GM12878 (cell line): ENCODE results near the gene RIIAD1. TPM values are rescaled to one million over a fixed set of nuclear protein-coding genes. Genes with fewer than 3 reads are reported as not detected.

Source experiments
- ATAC-seq: fragments of 200-7000 bp; cut with Tn5 transposase; 3 replicates; pipeline ENCODE4 v1.9.1; 2020; ENCODE audit warnings: mild to moderate bottlenecking, moderate library complexity
- BruUV-seq: library from RNA; stranded (reverse); fragments of 400-500 nt; replicated peaks from 2 replicates; lab custom pipeline; 2021; lab: Mats Ljungman, UMichigan
- CTCF ChIA-PET: fragments of 300-600 bp; sonication (Branson Sonifier 250); formaldehyde crosslinking; extraction: SDS; loops from one replicate; lab custom pipeline; 2021; ENCODE audit warnings: inconsistent platforms; lab: Yijun Ruan, JAX
- POLR2A ChIA-PET: fragments of 350-600 bp; formaldehyde crosslinking; extraction: SDS; loops from one replicate; lab custom pipeline; 2021; ENCODE audit warnings: inconsistent platforms; lab: Charles Lee
- RAD21 ChIA-PET: fragments of 300-600 bp; sonication (Branson Sonifier 250); formaldehyde crosslinking; loops from one replicate; lab custom pipeline; 2023; ENCODE audit warnings: antibody characterized with exemption; ENCODE audit not compliant: unreplicated experiment; lab: Charles Lee
- SMC1A ChIA-PET: fragments of 300-600 bp; sonication (Branson Sonifier 250); formaldehyde crosslinking; loops from one replicate; lab custom pipeline; 2023; ENCODE audit not compliant: unreplicated experiment, uncharacterized antibody; lab: Charles Lee
- DNase-seq: peaks from one replicate; pipeline ENCODE4 v3.0.0-alpha.2; 2011; ENCODE audit warnings: low read depth, low spot score
- FAIRE-seq: peaks from 3 replicates; lab custom pipeline; 2011; peaks lifted over from hg19 to GRCh38; lab: Jason Lieb, UNC
- H2AFZ ChIP-seq: 2 replicates; pipeline ENCODE4 v1.6.0; 2011; ENCODE audit warnings: low read depth, low read length, control low read depth; ENCODE audit not compliant: control insufficient read depth
- H3K27ac ChIP-seq: 2 replicates; pipeline ENCODE4 v1.5.1; 2011; ENCODE audit warnings: control low read depth; ENCODE audit not compliant: control insufficient read depth, insufficient read depth
- H3K27me3 ChIP-seq, 2 experiments: replicated peaks in 1 of 2; 2 replicates each; pipeline versions ENCODE4 v1.6.0 to v1.6.1; 2011; ENCODE audit warnings: low read length in 1 of 2; ENCODE audit not compliant: control insufficient read depth in 2 of 2, insufficient read depth in 2 of 2
- H3K36me3 ChIP-seq, 2 experiments: 2 replicates each; pipeline ENCODE4 v1.5.1; 2011; ENCODE audit warnings: low read length in 1 of 2; ENCODE audit not compliant: control insufficient read depth in 2 of 2, insufficient read depth in 2 of 2
- H3K4me1 ChIP-seq: 2 replicates; pipeline ENCODE4 v1.6.1; 2011; ENCODE audit warnings: mild to moderate bottlenecking, low read length, moderate library complexity, mixed read lengths; ENCODE audit not compliant: control insufficient read depth, insufficient read depth
- H3K4me2 ChIP-seq: 2 replicates; pipeline ENCODE4 v1.6.0; 2011; ENCODE audit warnings: control low read depth; ENCODE audit not compliant: control insufficient read depth, insufficient read depth
- H3K4me3 ChIP-seq: fragments of 200-600 bp; sonication (generic); 2 replicates; pipeline ENCODE4 v1.5.1; 2016
- H3K79me2 ChIP-seq: 2 replicates; pipeline ENCODE4 v1.6.0; 2011; ENCODE audit warnings: low read length; ENCODE audit not compliant: control insufficient read depth, insufficient read depth
- H3K9ac ChIP-seq: 2 replicates; pipeline ENCODE4 v1.8.0; 2011; ENCODE audit warnings: low read length, control low read depth, mixed read lengths; ENCODE audit not compliant: control insufficient read depth, insufficient read depth
- H3K9me3 ChIP-seq: replicated peaks from 3 replicates; pipeline ENCODE4 v1.5.1; 2011; ENCODE audit warnings: mild to moderate bottlenecking, low read length; ENCODE audit not compliant: control insufficient read depth, insufficient read depth
- H4K20me1 ChIP-seq: 2 replicates; pipeline ENCODE4 v1.6.0; 2011; ENCODE audit not compliant: control insufficient read depth, insufficient read depth
- CHD4 ChIP-seq: fragments of 200-600 bp; sonication (generic); IDR thresholded peaks from 2 replicates; pipeline ENCODE4 v1.6.1; 2016; ENCODE audit warnings: mild to moderate bottlenecking
- FOS ChIP-seq: IDR thresholded peaks from 3 replicates; pipeline ENCODE4 v1.6.1; 2011; ENCODE audit warnings: borderline replicate concordance; ENCODE audit not compliant: insufficient read length; ENCODE audit errors: extremely low read depth
- FOXK2 ChIP-seq: fragments of 450-650 bp; IDR thresholded peaks from 2 replicates; pipeline ENCODE4 v1.6.1; 2017; ENCODE audit warnings: mild to moderate bottlenecking, moderate library complexity
- HDAC6 ChIP-seq: fragments of 200-600 bp; sonication (generic); IDR thresholded peaks from one replicate; pipeline ENCODE4 v1.8.0; 2017; ENCODE audit warnings: antibody characterized with exemption; ENCODE audit not compliant: unreplicated experiment
- KLF5 ChIP-seq: fragments of 450-650 bp; IDR thresholded peaks from 2 replicates; pipeline ENCODE4 v1.6.1; 2014; ENCODE audit warnings: mild to moderate bottlenecking; ENCODE audit not compliant: partially characterized antibody
- MEF2B ChIP-seq: fragments of 450-650 bp; IDR thresholded peaks from 2 replicates; pipeline ENCODE4 v1.6.1; 2018; ENCODE audit warnings: mild to moderate bottlenecking, moderate library complexity; ENCODE audit not compliant: partially characterized antibody, poor library complexity, severe bottlenecking
- MYC ChIP-seq: IDR thresholded peaks from 2 replicates; pipeline ENCODE4 v1.6.1; 2011; ENCODE audit warnings: mild to moderate bottlenecking, low read length, moderate library complexity, inconsistent platforms; ENCODE audit not compliant: insufficient read depth, insufficient replicate concordance, insufficient read length, severe bottlenecking
- SMC3 ChIP-seq: IDR thresholded peaks from 2 replicates; pipeline ENCODE4 v1.6.1; 2011; ENCODE audit warnings: low read length, improper control_type of control experiment, borderline replicate concordance
- SP1 ChIP-seq: IDR thresholded peaks from one replicate; pipeline ENCODE4 v1.6.1; 2011; ENCODE audit warnings: low read depth, low read length
- ZNF24 ChIP-seq: fragments of 450-650 bp; IDR thresholded peaks from 2 replicates; pipeline ENCODE4 v1.6.1; 2017; ENCODE audit warnings: antibody characterized with exemption, mild to moderate bottlenecking
- WGBS: methylation state at CpG from one replicate; pipeline ENCODE4 v1.1.6; 2016; ENCODE audit warnings: low lambda C conversion rate; ENCODE audit not compliant: insufficient replicate concordance, insufficient coverage; ENCODE audit errors: missing lambda C conversion rate; 5-methylcytosine and 5-hydroxymethylcytosine counted together
- in situ Hi-C: fragments of 300-500 bp; cut with MboI; formaldehyde crosslinking; loops from 9 replicates; pipeline ENCODE4 v1.14.3; 2018; ENCODE audit warnings: mixed read lengths
- intact Hi-C: fragments of 100-400 bp; cut with micrococcal nuclease; formaldehyde crosslinking; loops from one replicate; pipeline ENCODE4 v1.14.2; 2022; ENCODE audit not compliant: unreplicated experiment
- polyA plus RNA-seq, 11 experiments: library from polyadenylated mRNA; depleted of rRNA in 4 of 11; unstranded in 6 of 11; stranded (reverse) in 5 of 11; fragments of >200 nt; fragmentation: Nextera tagmentation in 4 of 11; fragmentation: Illumina TruSeq in 1 of 11; extraction: Ambion mirVana in 4 of 11; extraction: Trizol in 1 of 11; gene quantifications; 1 replicate in 1 of 11; 2 replicates in 10 of 11; pipeline versions ENCODE4 v1.2.1 to v1.2.3, GENCODE V29; 2011 to 2016; ENCODE audit warnings: inconsistent platforms in 2 of 11, missing spikeins in 2 of 11, low read depth in 1 of 11
- total RNA-seq, 4 experiments: library from RNA; depleted of rRNA in 3 of 4; stranded (reverse); fragments of >200 nt in 3 of 4; fragmentation: Illumina TruSeq in 1 of 4; extraction: Trizol in 1 of 4; gene quantifications; 2 replicates each; pipeline versions ENCODE4 v1.2.1 to v1.2.3, GENCODE V29; 2013 to 2021
- TF ChIP-seq, protein P1 (sequence below): fragments of 450-650 bp; IDR thresholded peaks from 2 replicates; pipeline ENCODE4 v1.6.1; 2016; ENCODE audit warnings: mild to moderate bottlenecking
- TF ChIP-seq, protein P2 (sequence below): fragments of 450-650 bp; IDR thresholded peaks from 2 replicates; pipeline ENCODE4 v1.6.1; 2017; ENCODE audit warnings: mild to moderate bottlenecking, low read depth, inconsistent platforms; ENCODE audit not compliant: poor library complexity, severe bottlenecking
- TF ChIP-seq, protein P3 (sequence below): IDR thresholded peaks from 2 replicates; pipeline ENCODE4 v1.6.1; 2012; ENCODE audit warnings: low read length, inconsistent platforms
- TF ChIP-seq, protein P4 (sequence below): fragments of 450-650 bp; IDR thresholded peaks from 2 replicates; pipeline ENCODE4 v1.6.1; 2016; ENCODE audit warnings: mild to moderate bottlenecking, moderate library complexity, borderline replicate concordance

The RIIAD1 gene
- total and polyA plus RNA-seq, 10 of the 15 experiments (the other 5 are each of a cell fraction or from before 2014, with no cell fraction given), result not detected

DNA sequence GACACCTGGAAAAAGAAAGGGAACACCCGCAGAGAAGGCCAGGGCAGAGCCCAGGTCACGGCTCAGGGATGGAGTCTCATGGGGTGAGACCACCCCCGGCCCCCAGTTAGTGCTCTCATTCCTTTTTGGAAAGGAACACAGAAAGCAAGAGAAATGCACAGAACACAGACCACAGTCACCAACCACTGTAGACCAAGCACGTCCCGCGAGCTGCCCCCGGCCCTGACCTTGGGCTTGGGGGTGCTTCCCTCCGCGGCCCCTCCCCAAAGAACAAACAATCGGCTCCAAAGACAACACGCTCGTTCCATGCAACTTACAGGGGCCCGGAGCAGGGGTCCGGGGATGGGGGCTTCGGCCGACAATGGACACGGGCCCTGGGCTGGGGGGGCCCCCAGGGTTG lies 17.5 kb upstream of the RIIAD1 start (continued):
- TF ChIP-seq, protein P1, sequence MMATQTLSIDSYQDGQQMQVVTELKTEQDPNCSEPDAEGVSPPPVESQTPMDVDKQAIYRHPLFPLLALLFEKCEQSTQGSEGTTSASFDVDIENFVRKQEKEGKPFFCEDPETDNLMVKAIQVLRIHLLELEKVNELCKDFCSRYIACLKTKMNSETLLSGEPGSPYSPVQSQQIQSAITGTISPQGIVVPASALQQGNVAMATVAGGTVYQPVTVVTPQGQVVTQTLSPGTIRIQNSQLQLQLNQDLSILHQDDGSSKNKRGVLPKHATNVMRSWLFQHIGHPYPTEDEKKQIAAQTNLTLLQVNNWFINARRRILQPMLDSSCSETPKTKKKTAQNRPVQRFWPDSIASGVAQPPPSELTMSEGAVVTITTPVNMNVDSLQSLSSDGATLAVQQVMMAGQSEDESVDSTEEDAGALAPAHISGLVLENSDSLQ, result no peak
- TF ChIP-seq FOS, result no peak
- TF ChIP-seq CHD4, result no peak
- TF ChIP-seq, protein P2, sequence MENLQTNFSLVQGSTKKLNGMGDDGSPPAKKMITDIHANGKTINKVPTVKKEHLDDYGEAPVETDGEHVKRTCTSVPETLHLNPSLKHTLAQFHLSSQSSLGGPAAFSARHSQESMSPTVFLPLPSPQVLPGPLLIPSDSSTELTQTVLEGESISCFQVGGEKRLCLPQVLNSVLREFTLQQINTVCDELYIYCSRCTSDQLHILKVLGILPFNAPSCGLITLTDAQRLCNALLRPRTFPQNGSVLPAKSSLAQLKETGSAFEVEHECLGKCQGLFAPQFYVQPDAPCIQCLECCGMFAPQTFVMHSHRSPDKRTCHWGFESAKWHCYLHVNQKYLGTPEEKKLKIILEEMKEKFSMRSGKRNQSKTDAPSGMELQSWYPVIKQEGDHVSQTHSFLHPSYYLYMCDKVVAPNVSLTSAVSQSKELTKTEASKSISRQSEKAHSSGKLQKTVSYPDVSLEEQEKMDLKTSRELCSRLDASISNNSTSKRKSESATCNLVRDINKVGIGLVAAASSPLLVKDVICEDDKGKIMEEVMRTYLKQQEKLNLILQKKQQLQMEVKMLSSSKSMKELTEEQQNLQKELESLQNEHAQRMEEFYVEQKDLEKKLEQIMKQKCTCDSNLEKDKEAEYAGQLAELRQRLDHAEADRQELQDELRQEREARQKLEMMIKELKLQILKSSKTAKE, result no peak

DNA sequence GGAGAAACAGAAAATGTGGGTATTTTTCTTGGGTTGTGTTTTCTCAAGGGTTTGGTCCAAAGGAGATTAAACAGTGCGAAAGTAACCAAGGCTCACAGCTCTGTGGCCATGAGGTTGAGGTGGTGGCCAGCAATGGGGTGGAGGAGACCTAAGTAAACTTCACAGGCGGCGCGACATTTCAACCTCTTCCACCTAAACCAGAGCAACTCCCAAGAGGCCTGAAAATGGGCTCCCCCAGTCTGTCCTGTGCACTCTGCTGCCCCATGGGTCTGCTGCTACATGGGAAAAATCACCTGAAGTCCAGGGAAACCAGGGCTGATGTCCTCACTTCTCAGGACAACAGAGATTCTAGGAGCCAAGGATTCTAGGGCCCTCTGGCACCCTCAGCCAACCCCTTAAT lies 17.1 kb upstream of the RIIAD1 start:
- FAIRE-seq (no peak), DNase-seq (no peak), ATAC-seq (no peak)
- Histone ChIP-seq H3K36me3 (no peaks in the 10 kb centered on the region; a peak in 1 of 4 replicates), H3K9me3 (no peaks in the 10 kb centered on the region), H2AFZ (no peak overlapping the region), H3K4me3 (no peak overlapping the region), H3K4me2 (no peak overlapping the region), H3K4me1 (no peaks in the 10 kb centered on the region), H4K20me1 (no peaks in the 10 kb centered on the region), H3K27me3 (no peaks in the 10 kb centered on the region), H3K79me2 (no peaks in the 10 kb centered on the region), H3K27ac (no peak overlapping the region), H3K9ac (no peak overlapping the region)
- WGBS, result 96% methylated on average over 4 of the region's 4 CpGs
- in situ Hi-C loops (no loop called here), intact Hi-C loops (no loop called here)
- ChIA-PET SMC1A (interaction anchor here (0.6 kb wide), 1 partner anchor 155 kb away, joined by 4 read pairs; no protein-coding TSS in a partner anchor), POLR2A (no interaction called here), CTCF (no interaction called here), RAD21 (no interaction called here)
- BruUV-seq, result no TSS peak
- no peak for TF ChIP-seq KLF5
- TF ChIP-seq MYC, result no peak
- no peak for TF ChIP-seq SP1
- no peak for TF ChIP-seq HDAC6
- TF ChIP-seq, protein P3, sequence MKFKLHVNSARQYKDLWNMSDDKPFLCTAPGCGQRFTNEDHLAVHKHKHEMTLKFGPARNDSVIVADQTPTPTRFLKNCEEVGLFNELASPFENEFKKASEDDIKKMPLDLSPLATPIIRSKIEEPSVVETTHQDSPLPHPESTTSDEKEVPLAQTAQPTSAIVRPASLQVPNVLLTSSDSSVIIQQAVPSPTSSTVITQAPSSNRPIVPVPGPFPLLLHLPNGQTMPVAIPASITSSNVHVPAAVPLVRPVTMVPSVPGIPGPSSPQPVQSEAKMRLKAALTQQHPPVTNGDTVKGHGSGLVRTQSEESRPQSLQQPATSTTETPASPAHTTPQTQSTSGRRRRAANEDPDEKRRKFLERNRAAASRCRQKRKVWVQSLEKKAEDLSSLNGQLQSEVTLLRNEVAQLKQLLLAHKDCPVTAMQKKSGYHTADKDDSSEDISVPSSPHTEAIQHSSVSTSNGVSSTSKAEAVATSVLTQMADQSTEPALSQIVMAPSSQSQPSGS, result no peak
- TF ChIP-seq MEF2B, result no peak
- TF ChIP-seq, protein P4, sequence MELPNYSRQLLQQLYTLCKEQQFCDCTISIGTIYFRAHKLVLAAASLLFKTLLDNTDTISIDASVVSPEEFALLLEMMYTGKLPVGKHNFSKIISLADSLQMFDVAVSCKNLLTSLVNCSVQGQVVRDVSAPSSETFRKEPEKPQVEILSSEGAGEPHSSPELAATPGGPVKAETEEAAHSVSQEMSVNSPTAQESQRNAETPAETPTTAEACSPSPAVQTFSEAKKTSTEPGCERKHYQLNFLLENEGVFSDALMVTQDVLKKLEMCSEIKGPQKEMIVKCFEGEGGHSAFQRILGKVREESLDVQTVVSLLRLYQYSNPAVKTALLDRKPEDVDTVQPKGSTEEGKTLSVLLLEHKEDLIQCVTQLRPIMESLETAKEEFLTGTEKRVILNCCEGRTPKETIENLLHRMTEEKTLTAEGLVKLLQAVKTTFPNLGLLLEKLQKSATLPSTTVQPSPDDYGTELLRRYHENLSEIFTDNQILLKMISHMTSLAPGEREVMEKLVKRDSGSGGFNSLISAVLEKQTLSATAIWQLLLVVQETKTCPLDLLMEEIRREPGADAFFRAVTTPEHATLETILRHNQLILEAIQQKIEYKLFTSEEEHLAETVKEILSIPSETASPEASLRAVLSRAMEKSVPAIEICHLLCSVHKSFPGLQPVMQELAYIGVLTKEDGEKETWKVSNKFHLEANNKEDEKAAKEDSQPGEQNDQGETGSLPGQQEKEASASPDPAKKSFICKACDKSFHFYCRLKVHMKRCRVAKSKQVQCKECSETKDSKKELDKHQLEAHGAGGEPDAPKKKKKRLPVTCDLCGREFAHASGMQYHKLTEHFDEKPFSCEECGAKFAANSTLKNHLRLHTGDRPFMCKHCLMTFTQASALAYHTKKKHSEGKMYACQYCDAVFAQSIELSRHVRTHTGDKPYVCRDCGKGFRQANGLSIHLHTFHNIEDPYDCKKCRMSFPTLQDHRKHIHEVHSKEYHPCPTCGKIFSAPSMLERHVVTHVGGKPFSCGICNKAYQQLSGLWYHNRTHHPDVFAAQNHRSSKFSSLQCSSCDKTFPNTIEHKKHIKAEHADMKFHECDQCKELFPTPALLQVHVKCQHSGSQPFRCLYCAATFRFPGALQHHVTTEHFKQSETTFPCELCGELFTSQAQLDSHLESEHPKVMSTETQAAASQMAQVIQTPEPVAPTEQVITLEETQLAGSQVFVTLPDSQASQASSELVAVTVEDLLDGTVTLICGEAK, result no peak
- no peak for TF ChIP-seq ZNF24
- TF ChIP-seq FOXK2, result no peak
- TF ChIP-seq SMC3, result no peak
